Measurements from ENCODE around the gene ARHGEF26.

- TF ChIP-seq POLR2A (IDR thresholded peaks at IDR 0.05; ENCODE audit: low read depth, low read length) (no peak), TAF1 (IDR thresholded peaks at IDR 0.05; ENCODE audit: low read depth, low read length) (no peak)
These were observed 120.3 kb downstream of the ARHGEF26 start for GRCh38 chr3:154241496-154241895.
